ENCODE data around the gene SMAD6. TPM values are rescaled to one million over a fixed set of nuclear protein-coding genes. Genes with fewer than 3 reads are reported as not detected.
A peak's percentile ranks its signal among the peaks of the same experiment; 100 is the strongest.

SMAD6 gene
- polyA plus RNA-seq, 1 of the 3 experiments (the other 2 are of a cell fraction) = 4.5 TPM

DNA sequence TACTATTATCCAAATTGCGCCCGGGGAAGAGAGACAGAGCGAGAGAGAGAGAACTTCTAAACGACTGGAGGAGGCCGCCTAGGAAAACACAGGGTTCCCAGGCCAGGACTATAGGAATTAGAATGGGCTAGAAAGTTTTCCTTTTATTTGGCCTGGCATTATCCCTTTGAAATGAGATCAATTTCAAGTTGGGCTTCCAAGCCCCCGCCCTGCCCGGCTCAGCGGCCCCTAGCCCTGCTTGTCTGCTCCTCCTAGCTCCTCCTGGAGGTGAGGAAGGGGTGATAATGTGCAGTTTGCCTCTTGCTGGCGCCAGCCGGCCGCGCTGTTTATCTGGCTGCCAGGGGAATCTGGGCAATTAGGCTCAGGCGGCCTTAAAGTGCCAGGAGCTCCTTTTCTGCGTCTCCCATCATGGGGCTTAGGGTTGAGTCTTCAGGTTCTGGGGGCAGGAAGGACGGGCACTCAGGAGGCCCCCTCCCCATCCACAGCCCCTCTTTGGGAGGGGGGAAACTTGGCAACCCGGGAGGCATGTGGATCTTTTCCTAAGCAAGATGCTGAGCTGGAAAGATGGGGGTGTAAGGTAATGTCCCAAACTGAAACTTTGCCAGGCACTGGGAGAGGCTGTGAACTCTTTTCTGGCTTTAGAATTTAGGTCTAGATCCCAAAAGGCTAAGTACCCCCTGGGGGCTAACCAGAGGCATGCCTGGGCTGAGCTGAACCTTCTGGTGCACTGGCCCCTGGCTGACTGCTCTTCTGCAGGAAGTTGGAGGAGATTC is 5.5 kb downstream of the SMAD6 start:
- Histone ChIP-seq H3K4me1 (ENCODE audit: control insufficient read depth in 1 of 2, insufficient read depth in 2 of 2, low read depth in 1 of 2, low read length in 1 of 2) (peaks cover 29 to 32% of the 10 kb centered on the region in 2 experiments; a peak in 3 of 4 replicates), H3K9me3 (no peaks in the 10 kb centered on the region), H4K20me1 (ENCODE audit: insufficient read depth) (peaks cover 83% of the 10 kb centered on the region), H3K9ac (peak overlapping the region; percentile 36; the same call in 1 of the 2 replicates), H3K36me3 (replicated peaks in 1 of 2; ENCODE audit: control insufficient read depth in 1 of 2, insufficient read depth in 2 of 2, low read length in 1 of 2) (peaks cover 8 to 25% of the 10 kb centered on the region in 2 experiments), H3K27me3 (ENCODE audit: insufficient read depth) (no peaks in the 10 kb centered on the region), H3K4me2 (peak overlapping the region; percentile 95), H3K27ac (ENCODE audit: low read depth in 2 of 2, low read length in 1 of 2) (peak overlapping the region; percentile 62 to 74; a peak in 3 of 4 replicates), H3K79me2 (ENCODE audit: insufficient read depth) (peaks cover 100% of the 10 kb centered on the region), H3K9me2 (no peaks in the 10 kb centered on the region), H2AFZ (ENCODE audit: low read depth) (peak overlapping the region; percentile 1; the same call in 1 of the 2 replicates), H3K4me3 (ENCODE audit: low read depth in 2 of 2, low read length in 1 of 2) (peak overlapping the region; percentile 3 to 40; a peak in 2 of 4 replicates), H3F3A (replicated peaks; ENCODE audit: insufficient read depth) (peaks cover 11% of the 10 kb centered on the region)
- peak; percentile 90 for DNase-seq
- 31% methylated on average over 13 of the region's 16 CpGs for WGBS (ENCODE audit: low lambda C conversion rate)
- ChIA-PET CTCF (interaction anchor here (0.6 to 12.9 kb wide), 19 partner anchors 10 to 641 kb away, joined by 3 to 172 read pairs (median 5); no protein-coding TSS in a partner anchor), POLR2A (no interaction called here)
- TF ChIP-seq GABPA (IDR thresholded peaks at IDR 0.05; ENCODE audit: low read depth) (no peak), YY1 (IDR thresholded peaks at IDR 0.05; ENCODE audit: low read depth) (no peak), MXI1 (IDR thresholded peaks at IDR 0.05; ENCODE audit: low read depth, low read length) (0 out of 2 replicates have a peak, but pooled peaks have one; percentile 55), POLR2AphosphoS5 (IDR thresholded peaks at IDR 0.05; ENCODE audit: low read depth, low read length) (no peak), FOXJ3 (CRISPR knock-in tag; IDR thresholded peaks at IDR 0.05) (no peak), ELF1 (IDR thresholded peaks at IDR 0.05) (no peak), RCOR1 (IDR thresholded peaks at IDR 0.05; ENCODE audit: low read length) (no peak), TEAD4 (IDR thresholded peaks at IDR 0.05; ENCODE audit: borderline replicate concordance, insufficient read depth) (no peak), RXRA (IDR thresholded peaks at IDR 0.05; ENCODE audit: borderline replicate concordance, low read depth) (no peak), NFIC (IDR thresholded peaks at IDR 0.05; ENCODE audit: borderline replicate concordance) (peak; percentile 6; the same call in 1 of the 2 replicates), EZH2phosphoT487 (IDR thresholded peaks at IDR 0.05; ENCODE audit: borderline replicate concordance, low read depth) (no peak), SMC3 (IDR thresholded peaks at IDR 0.05; ENCODE audit: low read depth, low read length) (peak; percentile 41), TCF12 (IDR thresholded peaks at IDR 0.05) (peak; percentile 50; the same call in 1 of the 2 replicates), MEF2A (IDR thresholded peaks at IDR 0.05; ENCODE audit: borderline replicate concordance, low read depth) (no peak), GATA2 (CRISPR knock-in tag; IDR thresholded peaks at IDR 0.05) (peak; percentile 37), SIN3A (IDR thresholded peaks at IDR 0.05; ENCODE audit: borderline replicate concordance, low read depth, low read length) (no peak), TAF1 (IDR thresholded peaks at IDR 0.05; ENCODE audit: borderline replicate concordance, low read depth, low read length) (no peak), FOXM1 (IDR thresholded peaks at IDR 0.05; ENCODE audit: low read depth) (no peak), FOSL2 (IDR thresholded peaks at IDR 0.05; ENCODE audit: borderline replicate concordance, low read depth) (no peak)
- TF ChIP-seq, protein P1, sequence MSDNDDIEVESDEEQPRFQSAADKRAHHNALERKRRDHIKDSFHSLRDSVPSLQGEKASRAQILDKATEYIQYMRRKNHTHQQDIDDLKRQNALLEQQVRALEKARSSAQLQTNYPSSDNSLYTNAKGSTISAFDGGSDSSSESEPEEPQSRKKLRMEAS (IDR thresholded peaks at IDR 0.05; ENCODE audit: low read depth) = peak; percentile 41
- TF ChIP-seq, protein P2, sequence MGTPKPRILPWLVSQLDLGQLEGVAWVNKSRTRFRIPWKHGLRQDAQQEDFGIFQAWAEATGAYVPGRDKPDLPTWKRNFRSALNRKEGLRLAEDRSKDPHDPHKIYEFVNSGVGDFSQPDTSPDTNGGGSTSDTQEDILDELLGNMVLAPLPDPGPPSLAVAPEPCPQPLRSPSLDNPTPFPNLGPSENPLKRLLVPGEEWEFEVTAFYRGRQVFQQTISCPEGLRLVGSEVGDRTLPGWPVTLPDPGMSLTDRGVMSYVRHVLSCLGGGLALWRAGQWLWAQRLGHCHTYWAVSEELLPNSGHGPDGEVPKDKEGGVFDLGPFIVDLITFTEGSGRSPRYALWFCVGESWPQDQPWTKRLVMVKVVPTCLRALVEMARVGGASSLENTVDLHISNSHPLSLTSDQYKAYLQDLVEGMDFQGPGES (IDR thresholded peaks at IDR 0.05; ENCODE audit: low read depth, low read length) = no peak
- TF ChIP-seq, protein P3, sequence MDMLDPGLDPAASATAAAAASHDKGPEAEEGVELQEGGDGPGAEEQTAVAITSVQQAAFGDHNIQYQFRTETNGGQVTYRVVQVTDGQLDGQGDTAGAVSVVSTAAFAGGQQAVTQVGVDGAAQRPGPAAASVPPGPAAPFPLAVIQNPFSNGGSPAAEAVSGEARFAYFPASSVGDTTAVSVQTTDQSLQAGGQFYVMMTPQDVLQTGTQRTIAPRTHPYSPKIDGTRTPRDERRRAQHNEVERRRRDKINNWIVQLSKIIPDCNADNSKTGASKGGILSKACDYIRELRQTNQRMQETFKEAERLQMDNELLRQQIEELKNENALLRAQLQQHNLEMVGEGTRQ (IDR thresholded peaks at IDR 0.05; ENCODE audit: borderline replicate concordance, low read depth, low read length) = no peak
- TF ChIP-seq, protein P4, sequence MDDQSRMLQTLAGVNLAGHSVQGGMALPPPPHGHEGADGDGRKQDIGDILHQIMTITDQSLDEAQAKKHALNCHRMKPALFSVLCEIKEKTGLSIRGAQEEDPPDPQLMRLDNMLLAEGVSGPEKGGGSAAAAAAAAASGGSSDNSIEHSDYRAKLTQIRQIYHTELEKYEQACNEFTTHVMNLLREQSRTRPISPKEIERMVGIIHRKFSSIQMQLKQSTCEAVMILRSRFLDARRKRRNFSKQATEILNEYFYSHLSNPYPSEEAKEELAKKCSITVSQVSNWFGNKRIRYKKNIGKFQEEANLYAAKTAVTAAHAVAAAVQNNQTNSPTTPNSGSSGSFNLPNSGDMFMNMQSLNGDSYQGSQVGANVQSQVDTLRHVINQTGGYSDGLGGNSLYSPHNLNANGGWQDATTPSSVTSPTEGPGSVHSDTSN (IDR thresholded peaks at IDR 0.05) = no peak
- TF ChIP-seq, protein P5, sequence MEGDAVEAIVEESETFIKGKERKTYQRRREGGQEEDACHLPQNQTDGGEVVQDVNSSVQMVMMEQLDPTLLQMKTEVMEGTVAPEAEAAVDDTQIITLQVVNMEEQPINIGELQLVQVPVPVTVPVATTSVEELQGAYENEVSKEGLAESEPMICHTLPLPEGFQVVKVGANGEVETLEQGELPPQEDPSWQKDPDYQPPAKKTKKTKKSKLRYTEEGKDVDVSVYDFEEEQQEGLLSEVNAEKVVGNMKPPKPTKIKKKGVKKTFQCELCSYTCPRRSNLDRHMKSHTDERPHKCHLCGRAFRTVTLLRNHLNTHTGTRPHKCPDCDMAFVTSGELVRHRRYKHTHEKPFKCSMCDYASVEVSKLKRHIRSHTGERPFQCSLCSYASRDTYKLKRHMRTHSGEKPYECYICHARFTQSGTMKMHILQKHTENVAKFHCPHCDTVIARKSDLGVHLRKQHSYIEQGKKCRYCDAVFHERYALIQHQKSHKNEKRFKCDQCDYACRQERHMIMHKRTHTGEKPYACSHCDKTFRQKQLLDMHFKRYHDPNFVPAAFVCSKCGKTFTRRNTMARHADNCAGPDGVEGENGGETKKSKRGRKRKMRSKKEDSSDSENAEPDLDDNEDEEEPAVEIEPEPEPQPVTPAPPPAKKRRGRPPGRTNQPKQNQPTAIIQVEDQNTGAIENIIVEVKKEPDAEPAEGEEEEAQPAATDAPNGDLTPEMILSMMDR (IDR thresholded peaks at IDR 0.05) = peak; percentile 41; the same call in 1 of the 2 replicates

Measured in SK-N-SH (cell line).